Stimulated activated CD8-positive, alpha-beta memory T cell treated with anti-CD3 and anti-CD28 coated beads, Interleukin-7, amount 100 ng/mL, for 1 hour (primary cell): Measurements from ENCODE around the gene COQ5.
"Not testable (repeated sequence)": the region's sequence is repeated elsewhere in the genome, so short reads cannot be mapped to it uniquely, and the experiment has no call there.

Experiments
- DNase-seq, 2 donors: peaks; one replicate each; pipeline ENCODE4 v3.0.0-alpha.2; 2020; ENCODE audit warnings: low read depth in 2 of 2

Gene COQ5

DNA sequence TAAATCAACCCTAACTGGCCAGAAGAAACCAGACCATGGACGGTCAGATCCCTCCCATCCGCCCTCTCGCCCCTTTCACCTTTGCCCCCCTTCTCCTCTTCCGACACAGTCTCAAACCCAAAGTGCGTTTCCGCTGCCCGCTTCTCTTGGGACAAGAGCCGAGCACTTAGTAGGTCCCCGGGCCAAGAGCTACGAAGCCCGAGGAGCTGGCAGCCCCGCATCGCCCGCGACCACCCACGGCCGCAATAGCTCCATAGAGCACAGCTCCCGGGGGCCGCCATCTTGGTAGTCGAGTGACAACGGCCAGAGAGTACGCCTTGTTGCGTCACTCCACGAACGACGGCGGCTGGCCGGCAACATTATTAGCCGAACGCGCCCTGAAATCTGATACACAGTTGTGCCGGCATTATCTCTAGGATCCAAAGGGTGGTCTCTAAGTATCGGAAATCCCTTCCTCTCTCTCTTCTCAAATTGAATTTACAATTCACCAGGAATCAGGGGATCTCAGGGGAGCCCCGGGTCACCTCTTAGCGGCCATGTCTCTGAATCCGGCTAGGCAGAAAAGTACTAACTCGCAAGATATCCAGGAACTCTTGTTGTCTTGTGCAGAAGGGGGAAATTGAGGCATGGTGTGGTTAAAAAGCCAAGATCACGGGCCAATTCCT lies at the start of gene COQ5:
TSS of gene COQ5 (minus strand) at position 298 of the 665 bp plus-strand sequence. CDS start at position 281, 17 bp downstream.
- DNase-seq = peak; percentile 67 to 71

DNA sequence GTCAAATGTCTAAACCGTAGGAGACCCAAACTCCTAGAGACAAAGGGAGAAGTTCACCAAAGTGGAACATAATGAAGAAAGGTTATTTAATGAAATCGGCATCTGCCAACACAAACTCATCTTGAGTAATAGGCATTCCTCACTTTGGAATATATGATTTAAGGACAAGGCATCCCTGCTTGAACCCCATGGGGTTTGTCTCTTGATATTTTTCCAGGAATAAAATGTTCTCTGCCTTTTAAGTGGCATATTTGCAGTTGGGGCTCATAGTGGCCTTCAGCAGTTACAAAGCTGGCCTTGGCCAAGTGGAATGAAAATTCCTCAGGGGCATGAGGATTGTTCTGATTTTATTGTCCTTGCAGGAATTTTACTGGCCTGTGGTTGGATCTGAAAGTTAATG lies 45.1 kb upstream of the COQ5 start:
- no peak for DNase-seq

GRCh38 chr12:120573560-120573959 lies 44.6 kb upstream of the COQ5 start:
- no peak for DNase-seq

- DNase-seq = no peak
Observed at GRCh38 chr12:120571299-120571698, 42.3 kb upstream of the COQ5 start.

DNA sequence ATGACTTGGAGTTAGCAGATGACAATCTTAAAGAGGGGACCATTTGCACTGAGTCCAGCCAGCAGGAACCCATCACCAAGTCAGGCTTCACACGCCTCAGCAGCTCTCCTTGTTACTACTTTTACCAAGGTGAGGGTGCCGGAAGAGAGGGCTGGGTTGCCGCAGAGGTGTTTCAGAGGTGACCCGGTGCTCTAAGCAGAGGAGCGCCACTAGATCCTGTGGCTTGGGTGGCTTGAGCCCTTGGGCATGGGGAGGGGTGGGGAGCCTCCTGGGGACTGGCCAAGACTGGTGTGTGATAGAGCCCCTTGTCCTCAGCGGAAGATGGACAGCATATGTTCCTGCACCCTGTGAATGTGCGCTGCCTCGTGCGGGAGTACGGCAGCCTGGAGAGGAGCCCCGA lies 34.5 kb upstream of the COQ5 start:
- DNase-seq = no peak

DNA sequence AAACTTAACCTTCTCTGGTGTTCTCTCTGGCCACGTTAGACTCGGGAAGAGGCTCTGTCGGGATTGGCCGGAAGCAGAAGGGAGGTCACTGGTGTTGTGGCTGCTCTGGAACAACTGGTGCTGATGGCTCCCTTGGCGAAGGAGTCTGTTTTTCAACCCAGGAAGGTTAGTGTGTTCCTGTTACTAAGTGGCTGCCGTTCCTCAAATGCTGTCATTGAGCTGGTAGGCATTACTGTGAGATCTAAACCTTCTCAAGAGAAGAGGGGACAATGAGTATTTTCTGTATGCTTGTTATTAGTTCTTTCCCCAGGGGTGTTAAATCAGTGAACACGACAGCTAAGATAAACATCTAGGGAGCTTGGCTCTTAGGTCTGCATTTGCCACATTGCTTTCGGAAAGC lies 33.9 kb upstream of the COQ5 start:
- no peak for DNase-seq

DNA sequence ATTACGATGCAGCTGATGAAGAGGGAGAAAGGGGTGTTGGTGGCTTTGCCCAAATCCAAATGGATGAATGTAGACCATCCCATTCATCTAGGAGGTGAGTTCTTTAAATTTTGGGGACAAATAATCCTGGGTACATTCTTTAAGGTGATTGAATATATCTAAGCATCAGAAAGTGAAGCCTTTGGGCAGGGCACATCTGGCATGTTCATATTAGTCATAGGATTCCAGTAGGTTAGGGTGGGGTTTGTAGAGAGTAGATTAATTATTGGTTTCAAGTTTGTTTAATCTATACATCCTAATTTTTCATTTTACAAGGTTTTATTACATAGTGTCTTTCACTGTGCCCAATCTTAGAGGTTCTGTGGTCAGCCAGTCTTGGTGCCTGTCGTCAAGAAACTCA lies 28.6 kb upstream of the COQ5 start:
- no peak for DNase-seq

GRCh38 chr12:120554678-120555077 lies 25.7 kb upstream of the COQ5 start:
- DNase-seq = no peak

GRCh38 chr12:120546050-120546386 lies 17.1 kb upstream of the COQ5 start:
- no peak for DNase-seq

DNA sequence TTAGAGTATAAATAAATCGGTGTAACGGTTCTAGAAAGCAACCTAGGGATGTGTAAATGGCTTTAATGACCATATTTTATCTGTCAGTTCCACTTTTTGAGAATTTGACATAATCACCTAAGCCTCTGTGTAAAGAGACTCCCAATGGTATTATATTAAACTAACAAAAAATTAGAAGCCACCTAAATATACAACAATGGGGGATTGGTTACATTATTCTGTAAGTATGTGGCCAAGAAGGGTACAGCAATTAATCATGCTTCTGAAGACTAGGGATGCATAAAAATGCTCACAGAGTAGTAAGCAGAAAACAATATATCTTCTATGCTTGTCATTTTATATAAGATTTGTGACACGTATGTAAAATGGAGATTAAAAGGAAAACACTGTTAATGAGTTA lies 15.7 kb upstream of the COQ5 start:
- no peak for DNase-seq

- DNase-seq = no peak
Observed at GRCh38 chr12:120542166-120542565, 13.2 kb upstream of the COQ5 start.

DNA sequence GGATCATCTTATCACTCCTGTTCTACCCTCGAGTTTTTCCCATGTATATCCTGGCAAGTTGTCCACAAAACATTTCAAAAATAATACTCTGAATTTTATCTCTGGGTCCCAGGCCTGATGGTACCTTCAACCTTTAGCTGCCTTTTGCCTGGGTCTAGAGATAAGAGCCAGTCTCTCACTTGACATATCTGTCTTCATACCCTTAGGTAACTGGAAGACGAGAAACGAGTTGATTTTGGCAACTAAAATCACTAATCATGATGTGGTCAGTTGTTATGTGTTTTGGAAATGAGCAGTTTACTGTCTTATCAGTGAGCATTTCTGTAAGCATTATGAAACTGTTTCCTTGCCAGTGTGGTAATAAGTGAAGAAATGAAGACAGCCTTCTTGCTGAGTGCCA lies 11.5 kb upstream of the COQ5 start:
- DNase-seq = no peak

- DNase-seq = no peak
Observed at GRCh38 chr12:120539303-120539702, 10.3 kb upstream of the COQ5 start.

GRCh38 chr12:120538281-120539156 lies 9.6 kb upstream of the COQ5 start:
- no peak for DNase-seq

- no peak for DNase-seq
Observed at GRCh38 chr12:120537856-120538220, 8.9 kb upstream of the COQ5 start.

GRCh38 chr12:120536064-120536791 lies 7.3 kb upstream of the COQ5 start:
- DNase-seq = no peak

DNA sequence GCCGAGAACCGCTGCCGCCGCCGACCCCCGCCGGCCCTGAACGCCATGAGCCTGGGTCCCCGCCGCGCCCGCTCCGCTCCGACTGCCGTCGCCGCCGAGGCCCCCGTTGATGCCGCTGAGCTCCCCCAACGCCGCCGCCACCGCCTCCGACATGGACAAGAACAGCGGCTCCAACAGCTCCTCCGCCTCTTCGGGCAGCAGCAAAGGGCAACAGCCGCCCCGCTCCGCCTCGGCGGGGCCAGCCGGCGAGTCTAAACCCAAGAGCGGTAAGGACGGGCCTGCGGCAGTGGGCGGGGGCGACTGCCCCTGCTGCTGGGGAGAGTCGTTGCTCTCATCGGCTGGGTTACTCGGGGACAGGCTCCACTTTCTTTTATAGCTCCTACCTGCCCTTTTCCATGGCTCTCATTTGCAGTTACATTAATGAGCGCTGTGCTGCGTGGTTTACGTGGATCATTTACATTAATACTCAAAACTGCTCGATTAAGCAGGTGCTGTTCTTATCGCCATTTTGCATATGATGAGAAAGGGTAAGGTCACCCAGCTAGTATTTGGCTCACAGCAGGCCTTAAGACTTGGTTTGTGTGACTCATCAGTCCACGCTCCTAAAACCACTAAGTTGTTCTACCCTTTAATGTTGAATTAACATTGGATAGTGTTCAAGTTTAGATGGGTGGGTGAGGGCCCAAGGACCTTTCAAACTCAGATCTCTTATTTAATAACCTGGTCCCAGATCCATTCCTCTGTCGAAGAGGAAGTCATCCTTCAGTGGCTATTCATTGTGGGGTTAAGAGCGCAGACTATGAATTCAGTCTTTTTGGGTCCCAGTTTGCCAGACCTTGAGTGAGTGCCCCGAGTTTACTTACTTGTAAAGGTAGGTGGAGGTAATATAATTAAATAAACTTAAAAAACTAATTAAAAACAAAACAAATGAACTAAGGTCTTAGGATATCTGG lies 6.0 kb upstream of the COQ5 start:
- peak in 1 of 2 donors; percentile 8 for DNase-seq

DNA sequence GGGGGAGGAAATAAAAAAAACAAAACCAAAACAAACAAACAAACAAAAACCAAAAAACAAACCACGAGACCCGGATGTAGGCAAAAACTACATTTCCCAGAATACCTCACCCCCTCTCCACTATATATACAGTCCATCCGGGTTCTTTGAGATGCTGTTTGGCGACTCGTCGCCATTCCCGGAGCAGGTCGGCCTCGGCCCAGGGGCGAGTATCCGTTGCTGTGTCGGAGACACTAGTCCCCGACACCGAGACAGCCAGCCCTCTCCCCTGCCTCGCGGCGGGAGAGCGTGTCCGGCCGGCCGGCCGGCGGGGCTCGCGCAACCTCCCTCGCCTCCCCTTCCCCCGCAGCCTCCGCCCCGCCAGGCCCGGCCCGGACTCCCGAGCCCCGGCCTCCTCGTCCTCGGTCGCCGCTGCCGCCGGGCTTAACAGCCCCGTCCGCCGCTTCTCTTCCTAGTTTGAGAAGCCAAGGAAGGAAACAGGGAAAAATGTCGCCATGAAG lies 5.3 kb upstream of the COQ5 start, which contains the start of gene RNF10:
TSS of gene RNF10 (plus strand) at position 154 of the 500 bp plus-strand sequence. CDS start 456 bp downstream, outside the sequence.
- peak; percentile 38 to 40 for DNase-seq

GRCh38 chr12:120532701-120533238 lies 3.8 kb upstream of the COQ5 start:
- no peak for DNase-seq

DNA sequence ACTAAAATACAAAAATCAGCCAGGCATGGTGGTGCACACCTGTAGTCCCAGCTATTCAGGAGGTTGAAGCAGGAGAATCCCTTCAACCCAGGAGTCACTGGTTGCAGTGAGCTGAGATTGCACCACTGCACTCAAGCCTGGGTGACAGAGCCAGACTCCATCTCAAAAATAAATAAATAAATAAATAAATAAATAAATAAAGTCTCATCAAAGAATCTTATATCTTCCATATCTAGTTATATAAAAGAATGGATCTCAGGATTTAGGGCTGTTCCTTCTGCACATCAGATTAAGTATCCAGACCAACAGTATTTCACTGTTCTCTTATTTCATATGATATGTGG lies 1.4 kb upstream of the COQ5 start:
- DNase-seq = not testable (repeated sequence)
